SJSA1 (cell line): ENCODE results near the gene NFATC3. TPM values are rescaled to one million over a fixed set of nuclear protein-coding genes. Genes with fewer than 3 reads are reported as not detected.

ENCODE experiments used
- DNase-seq, 2 experiments: peaks; one replicate each; pipeline ENCODE4 v3.0.0-alpha.2; 2015 to 2020; ENCODE audit warnings: low spot score in 2 of 2, low read depth in 1 of 2
- H3K27ac ChIP-seq: fragments of 250-450 bp; sonication (Bioruptor Pico); 2 replicates; pipeline ENCODE4 v1.5.1; 2020; ENCODE audit warnings: mild to moderate bottlenecking, moderate library complexity
- H3K27me3 ChIP-seq: fragments of 250-450 bp; sonication (Bioruptor Pico); replicated peaks from 2 replicates; pipeline ENCODE4 v1.5.1; 2020; ENCODE audit warnings: mild to moderate bottlenecking, moderate library complexity
- H3K36me3 ChIP-seq: fragments of 250-450 bp; sonication (Bioruptor Pico); 2 replicates; pipeline ENCODE4 v1.5.1; 2020; ENCODE audit warnings: mild to moderate bottlenecking
- H3K4me1 ChIP-seq: fragments of 250-450 bp; sonication (Bioruptor Pico); replicated peaks from 2 replicates; pipeline ENCODE4 v1.6.1; 2021; ENCODE audit warnings: mild to moderate bottlenecking
- H3K4me3 ChIP-seq: fragments of 250-450 bp; sonication (Bioruptor Pico); 2 replicates; pipeline ENCODE4 v1.5.1; 2020; ENCODE audit warnings: mild to moderate bottlenecking
- H3K9me3 ChIP-seq: fragments of 250-450 bp; sonication (Bioruptor Pico); replicated peaks from 2 replicates; pipeline ENCODE4 v1.5.1; 2020; ENCODE audit warnings: mild to moderate bottlenecking
- total RNA-seq: library from RNA; depleted of rRNA; stranded (reverse); fragments of >200 nt; shearing (Covaris generic); gene quantifications from 2 replicates; pipeline ENCODE4 v1.2.3, GENCODE V29; 2014; rRNA removed

NFATC3 gene
- total RNA-seq, 1 experiment from 2014 or later = 33.8 TPM

DNA sequence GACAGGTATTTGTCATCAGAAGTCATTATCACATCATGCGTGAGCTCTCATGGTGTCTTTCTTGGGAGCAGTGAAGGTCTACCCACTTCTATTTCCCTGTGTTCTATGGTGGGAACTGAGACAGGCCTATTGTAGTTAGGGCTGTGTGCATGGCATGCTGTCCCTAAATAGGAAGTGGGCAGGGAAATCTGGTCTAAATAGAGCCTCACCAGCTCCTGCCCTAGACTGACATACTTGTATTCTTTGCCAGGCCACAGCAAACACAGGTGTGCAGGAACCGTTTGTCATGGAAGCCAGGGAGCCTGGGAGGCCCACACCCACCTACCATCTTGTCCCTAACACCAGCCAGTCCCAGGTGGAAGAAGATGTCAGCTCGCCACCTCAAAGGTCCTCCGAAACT lies 189.3 kb downstream of the NFATC3 start:
- H3K4me3 ChIP-seq = no peak overlapping the region
- no peak overlapping the region for H3K27ac ChIP-seq
- no peak for DNase-seq
- H3K36me3 ChIP-seq = peaks cover 62% of the 10 kb centered on the region
- no peaks in the 10 kb centered on the region for H3K4me1 ChIP-seq
- no peaks in the 10 kb centered on the region for H3K9me3 ChIP-seq
- H3K27me3 ChIP-seq = no peaks in the 10 kb centered on the region

DNA sequence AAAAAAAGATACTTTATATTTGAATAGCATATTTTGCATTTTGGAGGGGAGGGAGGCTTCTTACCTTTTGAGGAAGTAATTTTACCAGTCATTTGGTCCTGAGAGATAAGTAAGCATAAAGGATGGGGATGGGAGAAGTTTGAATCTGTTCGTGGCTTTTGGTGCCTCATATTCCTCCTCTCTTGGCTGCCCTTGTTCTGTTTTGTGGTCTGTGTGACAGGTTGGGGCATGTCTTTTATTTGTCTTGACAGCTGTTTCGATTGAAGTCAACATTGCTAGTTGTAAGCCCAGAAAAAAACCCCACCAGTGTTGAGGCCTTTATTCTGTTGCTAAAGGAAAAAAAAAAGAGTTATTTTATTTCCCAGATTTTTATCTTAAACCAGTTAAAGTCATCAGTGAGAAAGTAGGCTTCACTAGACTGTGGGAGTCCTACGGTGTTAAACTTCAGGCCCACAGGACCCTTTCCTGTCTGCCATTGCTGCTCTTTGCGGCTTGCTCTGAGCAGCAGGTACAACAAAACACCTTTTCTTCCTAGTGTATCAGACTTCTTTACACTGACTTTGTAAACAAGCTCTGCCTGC lies 190.5 kb downstream of the NFATC3 start:
- Histone ChIP-seq H3K36me3 (peaks cover 63% of the 10 kb centered on the region), H3K4me1 (no peaks in the 10 kb centered on the region), H3K9me3 (no peaks in the 10 kb centered on the region), H3K27me3 (no peaks in the 10 kb centered on the region), H3K4me3 (no peak overlapping the region), H3K27ac (no peak overlapping the region)
- DNase-seq = no peak

DNA sequence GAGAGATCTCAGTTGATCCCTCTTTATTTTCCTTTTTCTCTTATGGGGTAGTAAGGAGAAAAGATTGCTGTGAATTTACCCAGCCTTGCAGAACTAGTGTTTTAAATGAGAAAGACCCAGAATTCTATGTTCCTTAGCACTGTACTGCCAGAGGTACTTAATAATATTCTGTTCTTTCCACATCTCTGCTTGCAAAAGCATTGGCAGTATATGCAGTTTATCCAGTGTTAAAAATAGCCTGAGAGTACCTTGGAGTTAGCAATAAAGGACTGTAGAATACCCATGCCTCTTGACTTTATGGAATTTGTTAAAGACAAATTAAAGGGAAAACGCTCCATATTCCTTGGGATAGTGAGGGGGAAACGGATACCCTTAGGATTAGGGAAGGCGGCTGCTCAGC lies 191.1 kb downstream of the NFATC3 start:
- Histone ChIP-seq H3K9me3 (no peaks in the 10 kb centered on the region), H3K27me3 (no peaks in the 10 kb centered on the region), H3K4me1 (no peaks in the 10 kb centered on the region), H3K27ac (no peak overlapping the region), H3K36me3 (peaks cover 63% of the 10 kb centered on the region), H3K4me3 (no peak overlapping the region)
- DNase-seq = no peak

Other genes starting within 250 kb of the NFATC3 start
- 45.2 and 50.7 TPM in 2 replicates for gene THAP11, start 243.1 kb upstream of the NFATC3 start, total RNA-seq
- 39.3 and 101 TPM in 2 replicates for gene NUTF2, start 238.4 kb upstream of the NFATC3 start, total RNA-seq
- 22.4 and 31.9 TPM in 2 replicates for gene CENPT, start 237.7 kb upstream of the NFATC3 start, total RNA-seq
- gene EDC4, start 212.3 kb upstream of the NFATC3 start, total RNA-seq = 52.2 and 76.1 TPM in 2 replicates
- gene NRN1L, start 200.5 kb upstream of the NFATC3 start, total RNA-seq = not detected in 2 replicates
- gene PSKH1, start 192.1 kb upstream of the NFATC3 start, total RNA-seq = 6.4 and 10.6 TPM in 2 replicates
- gene CTRL, start 153.5 kb upstream of the NFATC3 start, total RNA-seq = 0.09 and 0.29 TPM in 2 replicates
- gene PSMB10, start 148.5 kb upstream of the NFATC3 start, total RNA-seq = 50.1 and 147 TPM in 2 replicates
- gene LCAT, start 141.2 kb upstream of the NFATC3 start, total RNA-seq = 5.5 and 7.2 TPM in 2 replicates
- gene SLC12A4, start 116.7 kb upstream of the NFATC3 start, total RNA-seq = 62.9 and 87.8 TPM in 2 replicates
- gene DPEP3, start 104.9 kb upstream of the NFATC3 start, total RNA-seq = not detected in 2 replicates
- gene DPEP2, start 85.9 kb upstream of the NFATC3 start, total RNA-seq = 0.18 TPM in 1 of 2 replicates, not detected in the other
- not detected in 2 replicates for gene DPEP2NB, start 69.5 kb upstream of the NFATC3 start, total RNA-seq
- gene DDX28, start 62.1 kb upstream of the NFATC3 start, total RNA-seq = 13.1 and 13.2 TPM in 2 replicates
- 28.3 and 30.4 TPM in 2 replicates for gene DUS2, start 62.1 kb upstream of the NFATC3 start, total RNA-seq
- gene ESRP2, start 150.8 kb downstream of the NFATC3 start, total RNA-seq = 0.24 TPM in 1 of 2 replicates, not detected in the other
- 20.3 and 28.9 TPM in 2 replicates for gene PLA2G15, start 160.0 kb downstream of the NFATC3 start, total RNA-seq
- 13.2 and 27.4 TPM in 2 replicates for gene SLC7A6, start 179.2 kb downstream of the NFATC3 start, total RNA-seq
- gene SLC7A6OS, start 225.6 kb downstream of the NFATC3 start, total RNA-seq = 15.6 and 19.1 TPM in 2 replicates
- 58.8 and 58.9 TPM in 2 replicates for gene PRMT7, start 225.6 kb downstream of the NFATC3 start, total RNA-seq